Islet precursor cell (in vitro differentiated cells): ENCODE results near the gene AIPL1.
"Not testable (repeated sequence)": the region's sequence is repeated elsewhere in the genome, so short reads cannot be mapped to it uniquely, and the experiment has no call there.

Source experiments
- DNase-seq: peaks from one replicate; pipeline ENCODE4 v3.0.0-alpha.2; 2018

The AIPL1 gene, protein sequence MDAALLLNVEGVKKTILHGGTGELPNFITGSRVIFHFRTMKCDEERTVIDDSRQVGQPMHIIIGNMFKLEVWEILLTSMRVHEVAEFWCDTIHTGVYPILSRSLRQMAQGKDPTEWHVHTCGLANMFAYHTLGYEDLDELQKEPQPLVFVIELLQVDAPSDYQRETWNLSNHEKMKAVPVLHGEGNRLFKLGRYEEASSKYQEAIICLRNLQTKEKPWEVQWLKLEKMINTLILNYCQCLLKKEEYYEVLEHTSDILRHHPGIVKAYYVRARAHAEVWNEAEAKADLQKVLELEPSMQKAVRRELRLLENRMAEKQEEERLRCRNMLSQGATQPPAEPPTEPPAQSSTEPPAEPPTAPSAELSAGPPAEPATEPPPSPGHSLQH

DNA sequence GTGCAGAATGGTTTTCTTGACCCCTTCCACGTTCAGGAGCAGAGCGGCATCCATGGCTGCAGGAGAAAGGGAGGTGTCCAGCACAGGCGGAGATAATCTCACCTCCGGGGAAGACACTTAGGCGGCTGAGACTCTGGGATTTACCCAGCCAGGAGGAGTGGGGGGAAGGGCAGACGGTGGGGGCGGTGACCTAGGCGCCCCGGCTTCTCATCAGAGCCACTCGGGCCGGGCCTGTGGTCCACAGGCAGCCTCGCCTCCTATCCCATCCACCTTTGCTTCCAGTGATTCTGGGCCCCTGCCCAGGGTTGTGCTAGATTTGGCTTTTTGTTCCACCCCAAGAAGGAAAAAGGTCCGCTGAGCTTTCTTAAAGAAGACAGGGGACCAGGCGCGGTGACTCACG lies at the start of gene AIPL1:
TSS of gene AIPL1 (minus strand) at position 71 of the 400 bp plus-strand sequence. CDS start at position 54, 17 bp downstream.
- no peak for DNase-seq

DNA sequence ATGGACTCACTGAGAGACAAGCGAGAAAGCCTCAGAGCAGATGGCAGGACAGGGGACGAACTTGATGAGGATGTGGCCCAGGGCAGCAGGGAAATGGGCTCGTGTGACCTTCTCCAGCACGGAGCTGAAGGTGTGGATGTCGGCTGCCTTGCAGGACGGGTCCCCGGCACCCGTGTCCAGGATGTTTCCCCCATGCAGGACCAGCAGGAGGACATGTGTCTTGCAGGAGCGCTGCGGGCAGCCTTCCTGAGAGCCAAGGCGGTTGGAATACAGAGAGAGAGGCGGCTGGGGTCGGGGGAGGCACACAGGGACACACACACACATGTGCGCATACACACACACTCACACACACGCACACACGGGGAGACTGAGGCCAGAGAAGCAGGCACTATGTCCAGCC lies 48.6 kb upstream of the AIPL1 start:
- DNase-seq: no peak

DNA sequence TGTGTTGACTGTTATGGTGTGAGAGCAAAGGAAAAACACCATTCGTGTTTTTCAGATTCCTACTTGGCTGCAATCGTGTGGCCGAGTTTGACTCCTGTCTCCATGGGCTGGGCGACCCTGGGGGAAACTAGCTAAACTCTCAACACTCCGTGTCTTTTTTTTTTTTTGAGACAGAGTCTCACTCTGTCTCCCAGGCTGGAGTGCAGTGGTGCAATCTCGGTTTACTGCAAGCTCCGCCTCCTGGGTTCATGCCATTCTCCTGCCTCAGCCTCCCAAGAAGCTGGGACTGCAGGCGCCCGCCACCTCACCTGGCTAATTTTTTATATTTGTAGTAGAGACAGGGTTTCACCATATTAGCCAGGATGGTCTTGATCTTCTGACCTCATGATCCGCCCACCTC lies 47.9 kb upstream of the AIPL1 start:
- not testable (repeated sequence) for DNase-seq

GRCh38 chr17:6482105-6482455 lies 47.2 kb upstream of the AIPL1 start:
- DNase-seq: no peak

DNA sequence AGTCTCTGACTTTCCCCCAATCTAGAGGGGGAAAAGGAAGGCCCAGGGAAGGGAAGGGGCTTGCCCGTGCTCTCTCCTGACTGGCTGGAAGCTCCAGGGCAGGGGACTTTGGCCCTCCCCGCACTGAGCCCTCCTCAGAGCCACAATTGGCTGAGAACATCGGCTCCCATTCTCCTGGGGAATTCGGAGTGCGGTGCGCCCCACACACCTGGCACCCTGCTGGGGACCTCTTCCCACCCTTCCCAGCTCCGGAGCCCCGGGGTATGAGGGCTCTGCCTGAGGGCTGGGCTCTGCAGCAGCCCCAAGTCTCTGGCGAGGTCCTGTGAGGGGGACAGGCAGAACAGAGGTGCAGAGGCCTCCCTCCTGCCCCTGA lies 45.4 kb upstream of the AIPL1 start:
- DNase-seq: no peak

- no peak for DNase-seq
Measured at GRCh38 chr17:6479622-6480302, 44.8 kb upstream of the AIPL1 start.

DNA sequence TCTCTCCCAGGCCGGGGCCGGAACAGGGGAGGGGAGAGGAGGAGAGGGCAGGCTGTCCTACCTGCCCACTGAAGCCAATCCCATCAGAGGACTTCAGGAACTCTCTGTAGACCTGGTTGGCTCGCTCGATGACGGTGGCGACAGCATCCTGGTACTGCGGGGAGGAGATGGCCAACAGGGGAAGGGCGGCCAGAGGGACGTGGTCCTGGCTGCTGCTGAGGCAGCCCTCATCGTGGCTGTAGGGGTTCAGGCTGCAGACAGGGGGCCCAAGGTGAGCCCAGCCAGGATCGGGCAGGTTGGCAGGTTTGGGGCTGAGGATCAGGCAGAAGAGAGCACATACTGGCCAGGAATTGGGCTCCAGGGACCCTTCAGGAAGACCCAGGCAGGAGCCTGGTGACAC lies 43.6 kb upstream of the AIPL1 start:
- no peak for DNase-seq

DNA sequence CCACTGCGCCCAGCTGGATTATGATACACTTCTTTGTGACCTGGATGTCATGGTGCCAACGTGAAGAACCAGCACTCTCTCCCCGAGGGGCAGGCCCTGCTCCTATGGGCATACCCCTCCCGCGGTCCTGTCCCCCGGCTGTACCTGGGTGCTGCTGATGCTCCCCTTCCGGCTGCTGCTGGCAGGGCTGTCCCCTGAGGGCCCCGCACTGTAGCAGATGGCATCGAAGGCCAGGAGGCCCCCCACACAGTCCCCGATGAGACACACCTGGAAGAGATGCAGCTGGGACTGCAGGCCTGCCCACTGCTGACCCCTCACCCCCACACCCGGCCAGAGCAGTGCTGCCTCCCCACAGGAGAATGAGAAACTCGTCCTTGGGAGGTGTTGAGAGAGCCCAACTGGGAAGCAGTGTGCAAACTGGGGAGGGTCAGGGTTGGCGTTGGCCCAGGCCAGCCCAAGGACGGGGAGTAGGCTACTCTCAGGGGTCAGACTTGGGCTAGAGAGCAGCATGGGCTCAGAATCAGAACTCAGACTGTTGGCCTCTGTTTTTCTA lies 43.0 kb upstream of the AIPL1 start:
- no peak for DNase-seq

GRCh38 chr17:6476810-6477179 lies 41.9 kb upstream of the AIPL1 start:
- DNase-seq: no peak

DNA sequence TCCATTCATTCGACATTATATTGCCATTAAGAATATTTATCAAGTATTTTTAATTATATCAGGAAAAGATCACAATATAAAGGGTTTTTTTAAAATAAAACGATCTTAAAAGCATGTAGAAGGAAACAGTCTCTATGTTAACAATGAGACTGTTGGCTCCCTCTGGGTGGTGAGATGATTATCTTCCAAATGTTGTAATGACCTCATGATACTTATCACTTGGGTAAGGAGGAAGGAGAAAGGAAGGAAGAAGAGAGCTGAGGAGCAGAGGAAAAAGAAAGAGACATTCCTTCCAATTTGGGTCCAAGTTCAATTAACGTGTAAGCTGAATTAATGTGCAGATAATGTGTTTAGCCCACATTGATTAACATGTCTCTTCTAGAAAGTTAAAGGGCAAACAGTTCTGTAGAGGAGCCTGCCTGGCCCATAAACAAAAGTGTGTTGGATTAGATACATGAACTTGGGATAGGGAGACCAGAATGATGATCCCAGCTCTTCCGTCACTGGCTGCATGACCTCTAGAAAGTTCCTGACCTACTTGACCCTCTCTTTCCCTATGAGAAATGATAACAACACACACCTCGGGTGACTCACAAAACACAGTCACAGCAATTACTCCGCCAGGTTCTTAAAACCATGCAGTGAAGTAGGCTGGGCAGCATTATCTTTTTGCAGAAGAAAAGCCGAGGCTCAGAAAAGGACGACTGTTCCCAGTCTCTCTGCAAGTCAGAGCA lies 41.3 kb upstream of the AIPL1 start:
- DNase-seq: no peak

- DNase-seq: no peak
Measured at GRCh38 chr17:6475411-6475810, 40.5 kb upstream of the AIPL1 start.

DNA sequence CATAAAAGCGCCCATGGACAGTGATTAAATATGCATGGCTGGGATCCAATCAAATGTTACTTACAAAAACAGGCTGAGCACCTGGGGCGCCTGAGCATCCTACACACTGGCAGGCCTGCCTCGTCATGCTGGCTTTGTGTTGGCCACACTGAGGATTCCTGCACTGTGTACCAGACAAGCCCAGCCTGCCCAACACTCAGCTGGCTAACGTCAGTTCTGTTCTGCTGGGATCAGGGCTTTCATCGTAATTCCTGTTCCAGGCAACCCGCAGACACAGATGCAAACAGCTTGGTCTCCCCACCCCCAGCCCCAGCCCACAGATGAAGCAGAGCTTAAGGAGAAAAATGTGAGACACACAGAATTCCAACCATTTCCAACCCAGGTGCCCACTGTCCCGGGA lies 40.0 kb upstream of the AIPL1 start:
- peak; percentile 89 for DNase-seq

- DNase-seq: no peak
Measured at GRCh38 chr17:6474376-6474775, 39.5 kb upstream of the AIPL1 start.

DNA sequence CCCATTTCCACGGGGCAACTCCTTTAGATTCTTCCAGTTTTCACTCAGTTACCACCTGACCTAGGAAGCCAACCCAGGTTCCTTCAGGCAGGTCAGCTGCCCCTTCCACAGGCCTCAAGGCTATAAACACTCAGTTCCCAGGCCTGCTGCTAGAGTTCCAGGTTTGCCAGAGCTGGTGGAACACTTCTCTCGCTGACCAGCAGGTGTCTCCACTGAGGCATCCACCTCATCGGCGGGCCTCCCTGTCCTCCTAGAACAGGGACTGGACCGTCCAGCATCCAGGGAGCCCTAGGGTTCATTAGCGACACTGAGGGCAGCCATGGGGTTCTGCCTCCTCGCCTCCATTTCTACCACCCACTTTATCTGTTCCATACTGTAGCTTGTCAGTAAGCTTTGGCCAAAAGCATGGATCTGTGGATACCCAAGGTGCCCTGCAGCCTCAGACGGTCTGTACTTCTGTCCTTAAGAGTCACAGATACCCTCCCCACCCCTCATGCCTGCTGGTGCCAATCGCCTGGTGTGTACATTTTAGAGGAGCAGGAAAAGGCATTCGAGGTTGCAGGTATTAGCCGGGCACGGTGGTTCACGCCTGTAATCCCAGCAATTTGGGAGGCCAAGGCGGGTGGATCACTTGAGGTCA lies 38.3 kb upstream of the AIPL1 start:
- peak; percentile 97 for DNase-seq

DNA sequence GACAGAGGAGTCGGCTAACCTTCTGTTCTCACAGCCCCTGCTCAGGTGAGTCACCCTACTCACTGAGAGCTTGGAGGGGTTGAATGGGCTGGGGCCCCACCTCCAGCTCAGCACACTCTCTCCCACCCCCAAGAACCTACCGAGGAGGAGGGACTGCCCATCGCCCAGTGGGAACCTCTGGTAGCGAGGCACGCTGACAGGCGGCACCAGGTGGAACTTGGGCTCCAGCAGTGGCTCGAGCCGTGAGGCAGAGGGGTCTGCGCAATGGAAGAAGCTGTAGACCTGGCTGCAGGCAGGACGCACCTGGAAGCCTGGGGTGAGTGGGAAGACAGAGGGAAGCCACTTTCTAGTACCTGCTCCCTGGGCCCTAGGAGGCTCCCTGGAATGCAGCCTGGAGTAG lies 37.6 kb upstream of the AIPL1 start:
- no peak for DNase-seq

- no peak for DNase-seq
Measured at GRCh38 chr17:6471531-6472465, 36.9 kb upstream of the AIPL1 start.

DNA sequence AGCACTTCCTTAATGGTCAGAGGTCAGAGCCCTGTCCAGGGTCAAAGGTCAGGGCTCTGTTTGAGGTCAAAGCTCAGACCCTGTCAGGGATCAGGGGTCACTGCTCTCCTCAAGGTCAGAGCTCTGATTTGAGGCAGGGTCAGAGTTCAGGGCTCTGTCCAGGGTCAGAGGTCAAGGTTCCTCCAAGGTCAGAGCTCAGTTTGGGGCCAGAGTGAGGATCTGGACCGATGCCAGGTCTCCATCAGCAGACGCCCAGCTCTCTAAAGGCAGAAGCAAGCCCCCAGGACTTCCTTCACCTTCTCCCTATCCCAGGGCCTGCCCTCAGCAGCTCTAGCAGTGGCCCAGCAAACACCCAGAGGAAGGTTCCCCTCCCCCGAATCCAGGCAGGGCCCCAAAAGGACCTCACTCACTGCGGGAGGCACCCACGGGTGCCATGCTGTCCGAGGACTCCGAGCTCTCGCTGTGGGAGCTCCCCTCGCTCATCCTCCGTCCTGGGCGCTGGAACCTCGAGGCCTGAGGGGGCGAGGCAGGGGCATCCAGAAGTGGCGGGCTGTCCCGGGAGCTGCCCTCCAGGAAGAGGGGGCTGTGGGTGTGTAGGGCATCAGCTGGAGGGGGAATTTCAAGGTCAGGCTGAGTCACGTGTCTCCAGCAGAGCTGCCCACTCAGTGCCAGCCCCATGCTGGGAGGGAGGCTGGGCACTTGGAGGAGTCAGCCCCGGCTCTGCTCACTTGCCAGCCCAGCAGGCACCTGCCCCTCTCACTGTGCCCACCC lies 36.0 kb upstream of the AIPL1 start:
- DNase-seq: no peak

GRCh38 chr17:6470146-6470718 lies 35.3 kb upstream of the AIPL1 start:
- DNase-seq: no peak

- no peak for DNase-seq
Measured at GRCh38 chr17:6468051-6468790, 33.3 kb upstream of the AIPL1 start.

GRCh38 chr17:6467567-6467966 lies 32.6 kb upstream of the AIPL1 start:
- no peak for DNase-seq
